ENCODE measurements around the gene PRRC2B. TPM values are rescaled to one million over a fixed set of nuclear protein-coding genes. Genes with fewer than 3 reads are reported as not detected.
"Not testable (repeated sequence)": the region's sequence is repeated elsewhere in the genome, so short reads cannot be mapped to it uniquely, and the experiment has no call there.

Gene PRRC2B
- total RNA-seq, 1 experiment from 2014 or later, result 106 TPM

- DNase-seq (ENCODE audit: low spot score), result no peak
Measured at GRCh38 chr9:131469951-131470350, 76.1 kb downstream of the PRRC2B start.

GRCh38 chr9:131470581-131470991 is 76.7 kb downstream of the PRRC2B start:
- DNase-seq (ENCODE audit: low spot score), result no peak

DNA sequence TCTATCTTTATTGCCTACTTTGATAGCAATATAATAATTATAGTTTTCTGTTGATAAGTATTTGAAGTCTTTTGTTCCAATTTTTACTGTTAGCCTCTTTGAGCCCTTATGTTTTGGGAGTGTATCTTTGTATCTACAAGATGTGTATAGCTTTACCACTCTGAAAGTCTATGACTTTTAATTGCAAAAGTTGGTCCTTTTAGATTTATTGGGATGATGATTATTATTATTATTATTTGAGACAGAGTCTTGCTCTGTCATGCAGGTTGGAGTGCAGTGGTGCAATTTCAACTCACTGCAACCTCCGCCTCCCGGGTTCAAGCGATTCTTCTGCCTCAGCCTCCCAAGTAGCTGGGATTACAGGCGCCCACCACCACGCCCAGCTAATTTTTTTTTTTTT is 78.2 kb downstream of the PRRC2B start:
- not testable (repeated sequence) for DNase-seq (ENCODE audit: low spot score)

GRCh38 chr9:131473198-131473885 is 79.5 kb downstream of the PRRC2B start:
- DNase-seq (ENCODE audit: low spot score), result no peak

- DNase-seq (ENCODE audit: low spot score), result no peak
Measured at GRCh38 chr9:131473891-131474290, 80.0 kb downstream of the PRRC2B start.

DNA sequence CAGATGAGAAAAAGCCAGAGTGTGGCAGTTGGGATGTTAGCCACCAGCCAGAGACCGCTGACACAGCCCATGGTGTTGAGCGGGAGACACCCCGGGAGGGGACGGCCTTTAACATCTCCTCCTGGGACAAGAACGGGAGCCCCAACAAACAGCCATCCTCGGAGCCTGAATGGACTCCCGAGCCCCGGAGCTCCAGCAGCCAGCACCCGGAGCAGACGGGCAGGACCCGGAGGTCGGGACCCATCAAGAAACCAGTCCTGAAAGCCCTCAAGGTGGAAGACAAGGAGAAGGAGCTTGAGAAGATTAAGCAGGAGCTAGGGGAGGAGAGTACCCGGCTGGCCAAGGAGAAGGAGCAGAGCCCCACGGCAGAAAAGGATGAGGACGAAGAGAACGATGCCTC is 80.8 kb downstream of the PRRC2B start:
- no peak for DNase-seq (ENCODE audit: low spot score)

DNA sequence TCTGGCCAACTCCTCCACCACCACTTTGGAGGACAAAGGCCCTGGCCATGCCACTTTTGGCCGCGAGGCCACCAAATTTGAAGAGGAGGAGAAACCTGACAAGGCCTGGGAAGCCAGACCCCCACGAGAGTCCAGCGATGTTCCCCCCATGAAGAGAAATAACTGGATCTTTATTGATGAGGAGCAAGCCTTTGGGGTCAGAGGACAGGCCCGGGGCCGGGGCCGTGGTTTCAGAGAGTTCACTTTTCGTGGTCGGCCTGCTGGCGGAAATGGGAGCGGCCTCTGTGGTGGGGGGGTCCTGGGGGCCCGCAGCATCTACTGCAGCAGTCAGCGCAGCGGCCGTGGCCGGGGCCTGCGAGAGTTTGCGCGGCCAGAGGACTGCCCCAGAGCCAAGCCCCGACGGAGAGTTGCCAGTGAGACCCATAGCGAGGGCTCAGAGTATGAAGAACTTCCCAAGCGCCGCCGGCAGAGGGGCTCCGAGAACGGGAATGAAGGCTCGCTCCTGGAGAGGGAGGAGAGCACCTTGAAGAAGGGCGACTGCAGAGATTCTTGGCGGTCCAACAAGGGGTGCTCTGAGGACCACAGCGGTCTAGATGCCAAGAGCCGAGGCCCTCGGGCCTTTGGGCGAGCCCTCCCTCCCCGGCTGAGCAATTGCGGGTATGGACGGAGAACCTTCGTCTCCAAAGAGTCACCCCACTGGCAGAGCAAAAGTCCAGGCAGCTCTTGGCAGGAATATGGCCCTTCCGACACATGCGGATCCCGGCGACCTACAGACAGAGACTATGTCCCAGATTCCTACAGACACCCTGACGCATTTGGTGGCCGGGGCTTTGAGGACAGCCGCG is 81.4 kb downstream of the PRRC2B start:
- no peak for DNase-seq (ENCODE audit: low spot score)

DNA sequence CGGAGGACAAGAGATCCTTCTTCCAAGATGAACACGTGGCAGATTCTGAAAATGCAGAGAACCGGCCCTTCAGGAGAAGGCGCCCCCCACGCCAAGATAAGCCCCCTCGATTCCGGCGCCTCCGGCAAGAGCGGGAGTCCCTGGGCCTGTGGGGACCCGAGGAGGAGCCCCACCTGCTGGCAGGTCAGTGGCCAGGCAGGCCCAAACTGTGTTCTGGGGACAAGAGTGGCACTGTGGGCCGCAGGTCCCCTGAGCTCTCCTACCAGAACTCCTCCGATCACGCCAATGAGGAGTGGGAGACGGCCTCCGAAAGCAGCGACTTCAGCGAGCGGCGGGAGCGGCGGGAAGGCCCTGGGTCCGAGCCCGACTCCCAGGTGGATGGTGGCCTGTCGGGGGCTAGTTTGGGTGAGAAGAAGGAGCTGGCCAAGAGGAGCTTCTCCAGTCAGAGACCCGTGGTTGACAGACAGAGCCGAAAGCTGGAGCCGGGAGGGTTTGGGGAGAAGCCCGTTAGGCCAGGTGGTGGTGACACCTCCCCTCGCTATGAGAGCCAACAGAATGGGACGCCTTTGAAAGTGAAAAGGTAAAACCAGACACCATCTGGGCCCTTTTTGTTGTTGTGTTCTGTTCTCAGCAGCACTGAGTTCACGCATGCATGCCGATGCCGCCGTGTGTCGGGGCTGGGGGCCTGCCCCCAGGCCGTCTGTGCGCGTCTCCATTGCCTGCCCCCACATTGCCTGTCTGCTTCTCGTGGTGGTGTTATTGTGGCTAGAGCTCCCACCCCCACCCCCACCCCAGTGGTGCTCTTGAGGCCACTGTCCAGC is 82.3 kb downstream of the PRRC2B start:
- DNase-seq (ENCODE audit: low spot score), result no peak

DNA sequence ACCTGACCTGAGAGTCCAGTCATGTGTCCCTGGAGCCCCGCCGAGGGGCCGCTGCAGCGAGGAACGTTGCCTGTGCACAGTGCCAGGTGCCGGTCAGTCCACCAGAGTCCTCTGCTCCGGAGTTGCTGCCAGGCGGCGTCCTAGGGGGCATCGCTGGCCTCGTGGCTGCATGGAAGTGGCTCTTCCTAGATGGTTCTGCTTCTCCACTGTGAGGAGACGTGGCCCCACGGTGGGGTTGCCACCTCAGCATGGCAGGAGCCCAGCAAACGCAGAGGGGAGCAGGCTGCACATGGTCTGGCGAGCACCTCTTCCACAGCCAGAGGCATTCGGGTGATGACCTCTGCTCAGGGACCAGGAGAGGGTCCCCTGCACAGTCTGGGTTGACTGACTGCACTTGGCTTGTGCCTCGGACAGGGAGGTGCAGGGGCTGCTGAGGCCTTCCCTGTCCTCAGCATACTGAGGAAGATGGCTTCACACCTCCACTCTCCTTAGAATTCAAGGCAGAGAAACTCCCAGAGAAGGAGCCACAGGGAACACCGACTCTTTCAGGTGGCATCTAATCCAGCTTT is 83.0 kb downstream of the PRRC2B start:
- no peak for DNase-seq (ENCODE audit: low spot score)

DNA sequence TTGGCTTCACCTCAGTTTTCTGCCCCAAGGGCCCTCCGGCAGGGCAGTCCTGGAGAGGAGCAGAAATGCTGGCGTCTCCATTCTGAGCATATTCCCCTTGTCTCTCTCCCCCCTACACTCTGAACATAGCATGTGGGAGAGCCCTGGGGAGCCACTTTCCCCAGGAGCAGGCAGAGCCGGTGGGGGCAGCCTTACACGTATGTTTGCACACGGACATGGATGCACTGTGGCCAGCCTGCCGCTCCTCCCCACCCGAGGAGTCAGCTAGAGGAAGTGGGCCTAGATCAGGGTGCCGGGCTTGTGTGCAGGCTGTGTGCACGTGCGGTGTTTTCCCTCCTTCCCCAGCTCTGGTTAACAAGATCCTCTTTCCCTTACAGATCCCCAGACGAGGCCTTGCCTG is 83.5 kb downstream of the PRRC2B start:
- DNase-seq (ENCODE audit: low spot score), result no peak

GRCh38 chr9:131477816-131478419 is 84.0 kb downstream of the PRRC2B start:
- no peak for DNase-seq (ENCODE audit: low spot score)

- peak; percentile 65 for DNase-seq (ENCODE audit: low spot score)
Measured at GRCh38 chr9:131478421-131478868, 84.6 kb downstream of the PRRC2B start.

DNA sequence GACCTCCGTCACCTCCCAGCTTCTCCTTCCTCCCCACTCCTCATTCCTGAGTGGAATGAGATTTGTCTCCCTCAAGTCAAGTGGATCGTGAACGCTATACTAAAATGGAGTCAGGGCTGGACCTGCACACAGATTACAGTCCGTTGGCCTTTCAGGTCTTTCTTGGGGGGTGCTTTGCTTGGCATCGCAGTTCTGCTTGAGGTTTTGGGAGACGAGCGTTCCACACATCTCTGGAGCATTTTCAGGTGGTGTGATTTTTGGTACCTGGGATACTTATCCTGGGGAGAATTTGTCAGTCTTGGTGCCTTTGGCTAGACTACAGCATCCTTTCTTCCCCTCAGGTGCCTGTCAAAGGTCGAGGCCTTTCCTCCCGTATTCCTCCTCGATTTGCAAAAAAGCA is 85.0 kb downstream of the PRRC2B start:
- no peak for DNase-seq (ENCODE audit: low spot score)

- DNase-seq (ENCODE audit: low spot score), result no peak
Measured at GRCh38 chr9:131480258-131480657, 86.4 kb downstream of the PRRC2B start.

- no peak for DNase-seq (ENCODE audit: low spot score)
Measured at GRCh38 chr9:131481441-131482342, 87.8 kb downstream of the PRRC2B start.

- DNase-seq (ENCODE audit: low spot score), result no peak
Measured at GRCh38 chr9:131482343-131483006, 88.6 kb downstream of the PRRC2B start.

GRCh38 chr9:131483319-131484050 is 89.6 kb downstream of the PRRC2B start:
- DNase-seq (ENCODE audit: low spot score), result no peak

- DNase-seq (ENCODE audit: low spot score), result no peak
Measured at GRCh38 chr9:131484051-131484445, 90.2 kb downstream of the PRRC2B start.
